ENCODE results near the gene MAP1LC3B.

The MAP1LC3B gene

GRCh38 chr16:87391950-87392820, at the start of gene MAP1LC3B:
Gene MAP1LC3B (plus strand): TSS chr16:87392336. CDS start chr16:87392428, 92 bp downstream.
- DNase-seq (ENCODE audit: insufficient read length, low spot score) (peak; percentile 92), FAIRE-seq (peak; percentile 52)

GRCh38 chr16:87342504-87342903, 49.6 kb upstream of the MAP1LC3B start:
- FAIRE-seq (no peak), DNase-seq (ENCODE audit: insufficient read length, low spot score) (no peak)

- no peak for FAIRE-seq
Observed at GRCh38 chr16:87342978-87343752, 49.0 kb upstream of the MAP1LC3B start.

GRCh38 chr16:87343753-87344050, 48.4 kb upstream of the MAP1LC3B start:
- FAIRE-seq (no peak), DNase-seq (ENCODE audit: insufficient read length, low spot score) (no peak)

More at GRCh38 chr16:87342978-87343752, 49.0 kb upstream of the MAP1LC3B start:
- no peak for DNase-seq (ENCODE audit: insufficient read length, low spot score)

- FAIRE-seq (no peak), DNase-seq (ENCODE audit: insufficient read length, low spot score) (no peak)
Observed at GRCh38 chr16:87344165-87344930, 47.8 kb upstream of the MAP1LC3B start.

GRCh38 chr16:87344931-87345631, 47.1 kb upstream of the MAP1LC3B start:
- FAIRE-seq (no peak), DNase-seq (ENCODE audit: insufficient read length, low spot score) (no peak)

- DNase-seq (ENCODE audit: insufficient read length, low spot score) (no peak), FAIRE-seq (no peak)
Observed at GRCh38 chr16:87345726-87346424, 46.3 kb upstream of the MAP1LC3B start.

GRCh38 chr16:87346517-87347060, 45.5 kb upstream of the MAP1LC3B start:
- FAIRE-seq (no peak), DNase-seq (ENCODE audit: insufficient read length, low spot score) (no peak)

GRCh38 chr16:87347932-87348615, 44.1 kb upstream of the MAP1LC3B start:
- no peak for FAIRE-seq
- DNase-seq (ENCODE audit: insufficient read length, low spot score), result no peak

GRCh38 chr16:87348616-87349157, 43.4 kb upstream of the MAP1LC3B start:
- DNase-seq (ENCODE audit: insufficient read length, low spot score), result no peak
- FAIRE-seq, result no peak

- DNase-seq (ENCODE audit: insufficient read length, low spot score), result no peak
- FAIRE-seq, result no peak
Observed at GRCh38 chr16:87350031-87350430, 42.1 kb upstream of the MAP1LC3B start.

- FAIRE-seq (no peak), DNase-seq (ENCODE audit: insufficient read length, low spot score) (no peak)
Observed at GRCh38 chr16:87350681-87351319, 41.3 kb upstream of the MAP1LC3B start.

GRCh38 chr16:87351320-87351698, 40.8 kb upstream of the MAP1LC3B start:
- no peak for DNase-seq (ENCODE audit: insufficient read length, low spot score)

GRCh38 chr16:87352818-87353217, 39.3 kb upstream of the MAP1LC3B start:
- no peak for DNase-seq (ENCODE audit: insufficient read length, low spot score)
- no peak for FAIRE-seq

More at GRCh38 chr16:87351320-87351698, 40.8 kb upstream of the MAP1LC3B start:
- no peak for FAIRE-seq

- FAIRE-seq (no peak), DNase-seq (ENCODE audit: insufficient read length, low spot score) (no peak)
Observed at GRCh38 chr16:87353613-87354012, 38.5 kb upstream of the MAP1LC3B start.

- FAIRE-seq (no peak), DNase-seq (ENCODE audit: insufficient read length, low spot score) (no peak)
Observed at GRCh38 chr16:87356491-87356853, 35.7 kb upstream of the MAP1LC3B start.

- no peak for FAIRE-seq
- DNase-seq (ENCODE audit: insufficient read length, low spot score), result no peak
Observed at GRCh38 chr16:87358250-87358649, 33.9 kb upstream of the MAP1LC3B start.

- FAIRE-seq (no peak), DNase-seq (ENCODE audit: insufficient read length, low spot score) (no peak)
Observed at GRCh38 chr16:87358696-87359095, 33.4 kb upstream of the MAP1LC3B start.
